Hepatic stellate cell (primary cell): Measurements from ENCODE around the gene CLCN2.

Experiments
- DNase-seq: peaks from one replicate; pipeline ENCODE4 v3.0.0; 2011; ENCODE audit warnings: low spot score

Gene CLCN2

GRCh38 chr3:184360070-184360928 lies 1.1 kb downstream of the CLCN2 start:
- no peak for DNase-seq

GRCh38 chr3:184359610-184360009 lies 1.8 kb downstream of the CLCN2 start:
- DNase-seq: no peak

- no peak for DNase-seq
Observed at GRCh38 chr3:184358921-184359350, 2.5 kb downstream of the CLCN2 start.

- DNase-seq: no peak
Observed at GRCh38 chr3:184358124-184358767, 3.2 kb downstream of the CLCN2 start.

GRCh38 chr3:184357248-184358123 lies 3.9 kb downstream of the CLCN2 start:
- no peak for DNase-seq

GRCh38 chr3:184355261-184356040 lies 6.0 kb downstream of the CLCN2 start:
- DNase-seq: no peak

- DNase-seq: no peak
Observed at GRCh38 chr3:184354754-184355153, 6.7 kb downstream of the CLCN2 start.

- peak; percentile 65 for DNase-seq
Observed at GRCh38 chr3:184354121-184354728, 7.2 kb downstream of the CLCN2 start.

GRCh38 chr3:184353546-184353941 lies 7.9 kb downstream of the CLCN2 start:
- DNase-seq: no peak

- no peak for DNase-seq
Observed at GRCh38 chr3:184352897-184353545, 8.4 kb downstream of the CLCN2 start.

- no peak for DNase-seq
Observed at GRCh38 chr3:184352149-184352785, 9.1 kb downstream of the CLCN2 start.

- no peak for DNase-seq
Observed at GRCh38 chr3:184351511-184352148, 9.8 kb downstream of the CLCN2 start.

- no peak for DNase-seq
Observed at GRCh38 chr3:184350618-184351017, 10.8 kb downstream of the CLCN2 start.

GRCh38 chr3:184349563-184350470 lies 11.6 kb downstream of the CLCN2 start:
- DNase-seq: no peak

- no peak for DNase-seq
Observed at GRCh38 chr3:184348057-184348382, 13.4 kb downstream of the CLCN2 start.

- no peak for DNase-seq
Observed at GRCh38 chr3:184347321-184348056, 13.9 kb downstream of the CLCN2 start.

- DNase-seq: no peak
Observed at GRCh38 chr3:184346480-184347190, 14.8 kb downstream of the CLCN2 start.
